Testis (tissue), 2 donors: ENCODE results near the gene NPPC.

ENCODE experiments used
- POLR2A ChIP-seq: fragments of 450-650 bp; IDR thresholded peaks from one replicate; pipeline ENCODE4 v1.6.1; 2017; ENCODE audit warnings: antibody characterized with exemption, mild to moderate bottlenecking, moderate library complexity
- TF ChIP-seq, protein P1 (sequence below), 3 experiments: fragments of 450-650 bp in 2 of 3; fragments of 200-600 bp in 1 of 3; sonication (generic) in 1 of 3; IDR thresholded peaks; one replicate each; pipeline ENCODE4 v1.5.1; 2016 to 2019; ENCODE audit warnings: antibody characterized with exemption in 3 of 3, mild to moderate bottlenecking in 2 of 3, moderate library complexity in 1 of 3

DNA sequence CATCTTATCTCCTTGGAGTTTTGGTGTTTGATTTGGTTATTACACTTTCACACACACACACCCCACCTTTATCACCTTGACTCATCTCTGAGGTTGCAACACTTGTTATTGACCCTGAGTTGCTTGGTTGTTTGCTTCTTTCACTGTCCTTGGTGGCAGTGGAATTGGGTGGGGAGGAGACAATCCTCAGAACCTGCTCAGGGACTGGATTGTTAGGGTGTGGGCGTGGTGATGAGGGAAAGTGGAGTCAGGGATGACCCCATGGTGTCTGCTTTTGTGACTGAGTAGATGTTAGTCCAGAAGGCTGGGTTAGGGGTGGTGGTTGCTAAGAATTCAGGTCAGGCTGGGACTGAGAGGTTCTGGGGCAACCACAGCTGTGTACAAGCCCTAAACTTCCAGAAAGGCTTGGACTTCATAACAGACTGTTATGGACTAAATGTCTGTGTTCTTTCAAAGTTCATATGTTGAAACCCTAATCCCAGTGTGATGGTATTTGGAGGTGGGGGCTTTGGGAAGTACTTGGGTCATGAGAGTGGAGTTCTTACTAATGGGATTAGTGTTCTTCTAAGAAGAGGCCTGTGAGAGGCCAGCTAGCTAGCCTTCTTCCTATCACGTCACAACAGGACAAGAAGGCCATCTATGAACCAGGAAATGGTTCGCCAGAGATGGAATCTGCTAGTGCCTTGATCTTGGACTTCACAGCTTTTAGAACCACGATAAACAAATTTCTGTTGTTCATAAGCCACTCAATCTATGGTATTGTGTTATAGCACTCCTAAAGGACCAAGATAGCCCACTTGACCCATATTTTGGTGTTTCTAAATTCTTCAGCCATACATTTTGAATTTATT, 31.9 kb upstream of the NPPC start:
- TF ChIP-seq POLR2A = no peak
- TF ChIP-seq, protein P1, sequence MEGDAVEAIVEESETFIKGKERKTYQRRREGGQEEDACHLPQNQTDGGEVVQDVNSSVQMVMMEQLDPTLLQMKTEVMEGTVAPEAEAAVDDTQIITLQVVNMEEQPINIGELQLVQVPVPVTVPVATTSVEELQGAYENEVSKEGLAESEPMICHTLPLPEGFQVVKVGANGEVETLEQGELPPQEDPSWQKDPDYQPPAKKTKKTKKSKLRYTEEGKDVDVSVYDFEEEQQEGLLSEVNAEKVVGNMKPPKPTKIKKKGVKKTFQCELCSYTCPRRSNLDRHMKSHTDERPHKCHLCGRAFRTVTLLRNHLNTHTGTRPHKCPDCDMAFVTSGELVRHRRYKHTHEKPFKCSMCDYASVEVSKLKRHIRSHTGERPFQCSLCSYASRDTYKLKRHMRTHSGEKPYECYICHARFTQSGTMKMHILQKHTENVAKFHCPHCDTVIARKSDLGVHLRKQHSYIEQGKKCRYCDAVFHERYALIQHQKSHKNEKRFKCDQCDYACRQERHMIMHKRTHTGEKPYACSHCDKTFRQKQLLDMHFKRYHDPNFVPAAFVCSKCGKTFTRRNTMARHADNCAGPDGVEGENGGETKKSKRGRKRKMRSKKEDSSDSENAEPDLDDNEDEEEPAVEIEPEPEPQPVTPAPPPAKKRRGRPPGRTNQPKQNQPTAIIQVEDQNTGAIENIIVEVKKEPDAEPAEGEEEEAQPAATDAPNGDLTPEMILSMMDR (IDR thresholded peaks at IDR 0.05) = no peak
